Loucy (cell line): ENCODE results near the gene COL6A2.

Experiments
- H2AFZ ChIP-seq: fragments of 200-600 bp; sonication (generic); 2 replicates; pipeline ENCODE4 v1.6.0; 2016; ENCODE audit warnings: antibody characterized with exemption, mild to moderate bottlenecking, low read length, moderate library complexity
- H3F3A ChIP-seq: fragments of 200-600 bp; 2 replicates; pipeline ENCODE4 v1.6.0; 2016; ENCODE audit warnings: antibody characterized with exemption, low read depth, mild to moderate bottlenecking
- H3K27me3 ChIP-seq: fragments of 200-600 bp; sonication (generic); 2 replicates; pipeline ENCODE4 v1.6.1; 2014; ENCODE audit warnings: low read length, mild to moderate bottlenecking; ENCODE audit not compliant: insufficient read depth, poor library complexity, severe bottlenecking
- H3K36me3 ChIP-seq: fragments of 200-600 bp; sonication (generic); 2 replicates; pipeline ENCODE4 v1.6.1; 2016; ENCODE audit warnings: low read length; ENCODE audit not compliant: insufficient read depth
- H3K4me1 ChIP-seq: fragments of 200-600 bp; sonication (generic); 2 replicates; pipeline ENCODE4 v1.5.1; 2014; ENCODE audit warnings: low read length, mild to moderate bottlenecking; ENCODE audit not compliant: insufficient read depth, poor library complexity, severe bottlenecking
- H3K4me2 ChIP-seq: fragments of 200-600 bp; sonication (generic); 2 replicates; pipeline ENCODE4 v1.6.0; 2014; ENCODE audit warnings: antibody characterized with exemption, low read length, low read depth, mild to moderate bottlenecking; ENCODE audit not compliant: poor library complexity, severe bottlenecking
- H3K4me3 ChIP-seq: fragments of 200-600 bp; sonication (generic); 2 replicates; pipeline ENCODE4 v1.5.1; 2014; ENCODE audit warnings: low read length, mild to moderate bottlenecking, mixed read lengths; ENCODE audit not compliant: poor library complexity, severe bottlenecking
- H3K79me2 ChIP-seq: fragments of 200-600 bp; sonication (generic); 2 replicates; pipeline ENCODE4 v1.6.1; 2014; ENCODE audit warnings: low read length; ENCODE audit not compliant: insufficient read depth
- H3K9ac ChIP-seq: fragments of 200-600 bp; sonication (generic); 2 replicates; pipeline ENCODE4 v1.6.0; 2014; ENCODE audit warnings: mild to moderate bottlenecking, low read depth, low read length, moderate library complexity; ENCODE audit not compliant: poor library complexity, severe bottlenecking
- H3K9me2 ChIP-seq: fragments of 200-600 bp; sonication (generic); replicated peaks from 2 replicates; pipeline ENCODE4 v1.6.1; 2016; ENCODE audit warnings: low read depth, low read length, mixed read lengths
- H3K9me3 ChIP-seq: fragments of 200-600 bp; sonication (generic); 2 replicates; pipeline ENCODE4 v1.6.1; 2014; ENCODE audit warnings: mild to moderate bottlenecking, antibody characterized with exemption, low read length, low read depth; ENCODE audit not compliant: insufficient read depth
- H4K20me1 ChIP-seq: fragments of 200-600 bp; sonication (generic); 2 replicates; pipeline ENCODE4 v1.6.0; 2014; ENCODE audit warnings: antibody characterized with exemption, low read length, mild to moderate bottlenecking; ENCODE audit not compliant: insufficient read depth, poor library complexity, severe bottlenecking
- CTCF ChIP-seq: fragments of 200-600 bp; sonication (generic); conservative IDR thresholded peaks from 2 replicates; pipeline ENCODE4 v1.5.1; 2014; ENCODE audit warnings: mild to moderate bottlenecking, antibody characterized with exemption, low read length
- EZH2phosphoT487 ChIP-seq: fragments of 200-600 bp; IDR thresholded peaks from 2 replicates; pipeline ENCODE4 v1.6.1; 2018; ENCODE audit warnings: antibody characterized with exemption, mild to moderate bottlenecking, moderate library complexity, borderline replicate concordance

COL6A2 gene

GRCh38 chr21:46135782-46136395, 38.0 kb downstream of the COL6A2 start:
- Histone ChIP-seq H3K9me2 (no peaks in the 10 kb centered on the region), H3F3A (no peaks in the 10 kb centered on the region), H3K27me3 (no peaks in the 10 kb centered on the region), H3K79me2 (no peaks in the 10 kb centered on the region), H3K9ac (no peak overlapping the region), H3K9me3 (peaks cover 10% of the 10 kb centered on the region; the same call in 1 of the 2 replicates), H2AFZ (no peak overlapping the region), H3K4me3 (no peak overlapping the region), H3K36me3 (no peaks in the 10 kb centered on the region), H3K4me2 (no peak overlapping the region), H3K4me1 (no peaks in the 10 kb centered on the region), H4K20me1 (no peaks in the 10 kb centered on the region)
- TF ChIP-seq CTCF (no peak), EZH2phosphoT487 (no peak)

- Histone ChIP-seq H3K9me2 (no peaks in the 10 kb centered on the region), H3K9me3 (peaks cover 8% of the 10 kb centered on the region; the same call in 1 of the 2 replicates), H3K79me2 (no peaks in the 10 kb centered on the region), H3K4me3 (no peak overlapping the region), H4K20me1 (no peaks in the 10 kb centered on the region), H3K36me3 (no peaks in the 10 kb centered on the region), H3F3A (no peaks in the 10 kb centered on the region), H3K27me3 (no peaks in the 10 kb centered on the region), H3K9ac (no peak overlapping the region), H3K4me1 (no peaks in the 10 kb centered on the region), H2AFZ (no peak overlapping the region), H3K4me2 (no peak overlapping the region)
- TF ChIP-seq CTCF (no peak), EZH2phosphoT487 (no peak)
Measured at GRCh38 chr21:46136739-46137349, 38.9 kb downstream of the COL6A2 start.

GRCh38 chr21:46137908-46138307, 40.0 kb downstream of the COL6A2 start:
- H3K79me2 ChIP-seq: no peaks in the 10 kb centered on the region
- no peak overlapping the region for H3K4me2 ChIP-seq
- H3F3A ChIP-seq: no peaks in the 10 kb centered on the region
- H3K36me3 ChIP-seq: no peaks in the 10 kb centered on the region
- TF ChIP-seq EZH2phosphoT487: no peak
- TF ChIP-seq CTCF: no peak
- peaks cover 5% of the 10 kb centered on the region; the same call in 1 of the 2 replicates for H3K9me3 ChIP-seq
- H2AFZ ChIP-seq: no peak overlapping the region
- no peaks in the 10 kb centered on the region for H3K4me1 ChIP-seq
- no peaks in the 10 kb centered on the region for H3K9me2 ChIP-seq
- no peak overlapping the region for H3K4me3 ChIP-seq
- H4K20me1 ChIP-seq: no peaks in the 10 kb centered on the region
- no peaks in the 10 kb centered on the region for H3K27me3 ChIP-seq
- H3K9ac ChIP-seq: no peak overlapping the region
